ENCODE data around the gene ARHGEF37.

- TF ChIP-seq, protein P1, sequence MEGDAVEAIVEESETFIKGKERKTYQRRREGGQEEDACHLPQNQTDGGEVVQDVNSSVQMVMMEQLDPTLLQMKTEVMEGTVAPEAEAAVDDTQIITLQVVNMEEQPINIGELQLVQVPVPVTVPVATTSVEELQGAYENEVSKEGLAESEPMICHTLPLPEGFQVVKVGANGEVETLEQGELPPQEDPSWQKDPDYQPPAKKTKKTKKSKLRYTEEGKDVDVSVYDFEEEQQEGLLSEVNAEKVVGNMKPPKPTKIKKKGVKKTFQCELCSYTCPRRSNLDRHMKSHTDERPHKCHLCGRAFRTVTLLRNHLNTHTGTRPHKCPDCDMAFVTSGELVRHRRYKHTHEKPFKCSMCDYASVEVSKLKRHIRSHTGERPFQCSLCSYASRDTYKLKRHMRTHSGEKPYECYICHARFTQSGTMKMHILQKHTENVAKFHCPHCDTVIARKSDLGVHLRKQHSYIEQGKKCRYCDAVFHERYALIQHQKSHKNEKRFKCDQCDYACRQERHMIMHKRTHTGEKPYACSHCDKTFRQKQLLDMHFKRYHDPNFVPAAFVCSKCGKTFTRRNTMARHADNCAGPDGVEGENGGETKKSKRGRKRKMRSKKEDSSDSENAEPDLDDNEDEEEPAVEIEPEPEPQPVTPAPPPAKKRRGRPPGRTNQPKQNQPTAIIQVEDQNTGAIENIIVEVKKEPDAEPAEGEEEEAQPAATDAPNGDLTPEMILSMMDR (IDR thresholded peaks at IDR 0.05), result no peak
- TF ChIP-seq ZFX (IDR thresholded peaks at IDR 0.05; ENCODE audit: borderline replicate concordance), result no peak
These were observed 63.3 kb downstream of the ARHGEF37 start for GRCh38 chr5:149644629-149645028.
